GM18909 (cell line): ENCODE results near the gene CST7.

Experiments
- ATAC-seq: cut with Tn5 transposase; IDR thresholded peaks from one replicate; pipeline ENCODE4 v1.9.1; 2021; ENCODE audit warnings: mild to moderate bottlenecking; ENCODE audit not compliant: unreplicated experiment, poor library complexity

Gene CST7

DNA sequence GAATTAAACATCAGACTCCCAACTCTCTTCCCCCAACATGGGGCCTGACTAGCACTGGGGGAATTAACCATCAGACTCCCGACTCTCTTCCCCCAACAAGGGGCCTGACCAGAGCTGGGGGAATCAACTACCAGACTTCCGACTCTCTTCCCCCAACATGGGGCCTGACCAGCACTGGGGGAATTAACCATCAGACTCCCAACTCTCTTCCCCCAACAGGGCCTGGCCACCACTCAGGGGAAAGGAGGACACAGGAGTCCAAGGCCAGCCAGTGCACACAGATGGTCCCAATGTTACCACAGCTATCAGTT lies 13.1 kb downstream of the CST7 start:
- ATAC-seq, result no peak

DNA sequence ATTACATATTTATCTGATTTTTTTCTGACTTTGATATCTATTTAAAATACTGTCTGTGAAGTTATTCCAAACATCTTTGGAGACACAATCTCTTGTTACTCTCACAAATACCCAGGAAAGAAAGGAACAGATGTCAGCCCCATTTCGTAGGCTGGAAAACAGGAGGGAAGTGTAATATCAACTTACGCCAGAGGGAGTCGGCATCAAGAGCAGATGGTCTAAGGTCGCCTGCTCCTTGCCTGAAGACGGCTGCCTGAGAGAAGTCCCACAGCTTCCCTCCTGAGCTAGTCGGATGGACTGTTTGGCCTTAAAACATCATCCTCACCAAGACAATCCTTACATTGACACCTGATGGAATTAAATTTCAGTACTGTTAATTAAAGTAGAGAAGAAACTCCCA lies 13.4 kb downstream of the CST7 start:
- no peak for ATAC-seq

DNA sequence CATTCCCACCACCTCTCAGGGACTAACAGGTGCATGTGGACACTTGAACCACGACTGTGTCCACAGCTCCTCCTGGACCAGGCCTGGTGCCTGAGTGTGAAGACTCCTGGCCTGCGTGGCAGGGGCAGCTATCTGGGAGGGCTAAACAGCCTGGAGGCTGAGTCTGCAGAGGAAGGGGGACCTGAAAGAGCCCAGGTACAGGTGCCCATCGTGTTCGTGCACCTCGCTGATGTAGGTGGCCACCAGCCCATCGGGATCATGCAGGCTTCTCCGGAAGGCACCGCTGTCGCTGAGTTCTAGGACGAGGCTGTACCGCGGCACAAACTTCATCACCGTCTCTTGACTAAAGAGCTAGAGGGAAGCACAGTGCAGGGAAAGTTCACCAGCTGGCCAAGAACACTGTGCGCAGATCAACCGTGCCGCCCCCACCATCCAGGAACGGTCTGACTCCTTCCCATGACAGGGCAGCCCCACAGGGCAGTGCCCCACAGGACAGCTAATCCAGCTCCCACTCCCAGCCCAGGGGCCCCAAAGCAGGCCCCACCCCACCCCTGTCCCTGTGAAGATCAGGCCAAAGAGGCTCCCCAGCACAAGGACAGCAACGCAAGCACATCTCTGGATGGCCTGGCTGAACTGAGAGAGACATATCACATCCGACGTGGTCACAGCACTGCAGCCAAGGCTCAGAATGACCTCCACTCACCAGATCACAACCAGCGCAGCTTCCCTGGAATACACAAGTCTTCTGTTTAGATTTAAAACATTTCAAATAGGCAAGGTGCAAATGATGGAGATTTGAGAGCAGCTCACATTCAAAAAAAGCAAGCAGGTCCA lies 14.8 kb downstream of the CST7 start:
- ATAC-seq, result no peak

DNA sequence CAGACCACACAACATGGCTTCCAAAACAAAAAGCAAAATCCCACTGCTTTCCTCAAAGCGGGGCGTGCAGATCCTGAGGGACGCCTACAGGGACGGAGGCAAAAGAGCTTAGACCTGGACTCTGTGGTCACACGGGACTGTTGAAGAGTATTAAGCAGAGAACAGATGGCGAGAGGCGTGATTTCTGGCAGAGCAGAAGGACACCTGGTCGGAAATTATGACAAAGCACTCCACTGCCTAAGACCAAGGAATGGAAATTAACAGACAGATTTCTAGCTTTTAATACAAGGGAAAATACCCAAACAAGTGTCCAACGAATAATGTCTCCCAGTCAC lies 15.4 kb downstream of the CST7 start:
- ATAC-seq, result no peak

DNA sequence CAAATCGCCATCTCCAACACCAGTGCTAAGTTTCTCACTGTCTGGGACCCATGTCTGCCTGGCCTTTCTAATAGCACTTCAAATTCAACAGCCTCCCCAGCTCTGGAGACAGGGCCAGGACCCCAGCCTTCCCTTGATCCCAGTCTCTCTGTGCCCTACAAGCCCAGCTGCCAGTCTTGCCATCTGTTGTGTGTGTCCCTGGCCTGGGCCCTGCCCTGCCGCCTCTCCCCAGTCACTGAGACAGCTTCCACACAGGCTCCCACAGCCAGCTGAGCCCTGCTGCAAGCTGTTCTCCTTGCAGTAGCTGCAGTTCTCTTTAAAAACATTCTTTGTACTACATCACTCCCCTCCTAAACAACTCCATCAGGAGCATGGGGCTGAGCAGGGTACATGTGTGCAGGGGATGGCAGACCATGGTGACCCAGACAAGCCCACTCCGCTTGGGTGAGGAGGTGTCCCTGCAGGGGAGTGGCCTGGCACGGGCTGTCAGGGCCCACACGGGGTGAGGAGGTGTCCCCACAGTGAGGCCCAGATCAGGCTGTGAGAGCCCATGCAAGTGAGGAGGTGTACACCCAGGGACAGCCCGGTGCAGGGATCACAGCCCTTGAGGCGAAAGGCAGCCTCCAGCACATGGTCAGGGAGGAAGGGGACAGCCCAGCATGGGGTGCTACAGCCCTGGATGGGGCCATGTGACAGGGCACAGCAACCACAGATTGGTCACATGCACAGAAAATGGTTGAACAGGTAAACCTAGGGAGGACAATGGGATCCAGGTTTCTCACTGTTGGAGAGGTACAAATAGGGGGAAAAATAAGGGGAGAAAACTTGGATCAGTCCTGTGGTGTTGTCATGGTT lies 16.2 kb downstream of the CST7 start:
- ATAC-seq, result no peak

DNA sequence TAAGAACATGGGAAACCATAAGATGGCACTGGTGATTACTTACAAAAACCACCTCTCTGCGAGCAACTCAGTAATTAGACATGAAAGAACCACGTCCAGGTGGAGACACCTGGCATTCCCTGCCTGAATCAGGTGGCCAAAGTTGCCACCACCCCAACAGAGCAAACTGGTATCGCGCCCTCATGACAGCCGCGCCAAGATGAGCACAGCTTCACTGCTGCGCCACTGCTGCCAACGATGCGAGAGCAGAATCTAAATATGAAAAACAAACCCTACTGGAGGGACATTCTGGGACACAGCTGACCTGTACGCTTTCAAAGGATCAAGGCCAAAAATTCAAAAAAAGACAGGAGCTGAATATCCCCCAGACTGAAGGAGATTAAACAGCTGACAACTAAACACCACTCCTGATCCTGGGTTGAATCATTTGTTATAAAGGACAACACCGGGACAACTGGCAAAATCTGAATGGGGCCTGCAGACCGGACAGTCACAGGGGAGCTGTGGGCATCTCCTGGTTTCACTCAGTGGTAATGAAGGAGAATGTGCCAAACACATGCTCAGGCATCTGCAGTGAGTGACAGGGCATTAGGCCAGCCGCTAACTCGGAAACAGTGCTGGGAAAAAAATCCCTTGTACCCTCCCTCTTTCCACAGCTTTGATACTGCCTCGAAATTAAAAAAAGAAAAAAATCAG lies 17.4 kb downstream of the CST7 start:
- ATAC-seq, result no peak

DNA sequence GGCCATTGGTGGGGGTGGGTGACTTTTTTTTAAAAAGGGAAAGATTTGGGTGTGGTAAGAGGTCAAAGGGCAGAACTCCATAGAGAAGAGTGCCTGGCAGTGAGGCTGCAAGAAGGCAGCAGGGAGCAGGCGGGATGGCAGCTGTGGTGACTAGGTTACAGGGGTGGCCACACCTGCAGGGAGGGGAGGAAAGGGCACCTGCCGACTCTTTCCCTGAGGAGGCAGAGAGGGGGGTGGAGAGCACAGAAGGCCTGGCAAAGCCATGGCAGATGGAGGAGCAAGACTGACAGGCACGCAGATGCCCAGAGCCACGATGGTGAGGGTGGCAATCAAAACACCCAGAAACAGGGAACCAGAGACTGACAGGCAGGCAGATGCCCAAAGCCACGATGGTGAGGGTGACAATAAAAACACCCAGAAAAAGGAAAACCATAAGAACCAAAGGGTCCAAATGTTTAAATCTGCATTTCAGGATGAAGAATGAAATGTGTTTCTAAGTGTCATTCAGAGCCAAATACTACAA lies 19.3 kb downstream of the CST7 start:
- no peak for ATAC-seq

DNA sequence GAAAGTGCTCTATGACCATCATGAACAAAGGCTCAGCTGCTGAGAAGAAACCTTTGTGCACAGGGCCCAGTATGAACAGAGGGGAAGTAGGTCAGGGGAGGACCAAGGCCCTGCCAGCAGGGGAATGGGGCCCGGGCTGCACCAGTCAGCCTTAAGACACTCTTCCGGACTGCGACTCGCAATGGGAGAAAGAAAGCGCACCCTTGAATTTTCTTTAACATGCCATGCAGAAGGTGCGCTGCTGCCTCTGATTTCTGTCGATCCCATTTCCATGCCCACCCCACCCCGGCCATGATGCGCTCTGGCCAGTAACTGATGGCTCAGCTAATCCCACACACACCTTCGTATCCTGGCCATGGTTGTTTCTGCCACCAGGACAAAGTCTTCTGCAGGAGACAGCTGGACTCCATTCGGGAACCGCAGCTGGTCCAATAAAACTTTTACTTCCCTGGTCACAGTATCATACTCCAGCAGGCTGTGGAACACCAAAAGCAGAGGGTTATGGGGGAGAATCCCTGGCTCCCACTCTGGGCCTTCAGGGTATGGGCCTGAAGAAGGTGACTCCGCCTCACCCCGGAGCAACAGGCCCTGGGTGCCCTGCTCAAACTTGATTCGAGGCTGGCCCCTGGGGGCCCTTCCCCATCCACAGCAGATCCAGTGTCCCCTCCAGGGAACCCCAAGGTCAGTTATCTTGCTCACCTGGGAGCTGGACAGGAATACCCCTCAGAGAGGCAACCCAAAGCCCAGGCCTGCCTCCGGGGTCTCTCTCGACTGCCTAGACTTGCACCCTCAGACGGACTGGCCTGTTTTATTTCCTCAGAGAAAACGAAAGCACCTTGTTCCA lies 20.3 kb downstream of the CST7 start:
- ATAC-seq, result no peak

- ATAC-seq, result no peak
These were observed 21.0 kb downstream of the CST7 start for GRCh38 chr20:24970030-24970553.

GRCh38 chr20:24970754-24971153 lies 21.7 kb downstream of the CST7 start:
- no peak for ATAC-seq

DNA sequence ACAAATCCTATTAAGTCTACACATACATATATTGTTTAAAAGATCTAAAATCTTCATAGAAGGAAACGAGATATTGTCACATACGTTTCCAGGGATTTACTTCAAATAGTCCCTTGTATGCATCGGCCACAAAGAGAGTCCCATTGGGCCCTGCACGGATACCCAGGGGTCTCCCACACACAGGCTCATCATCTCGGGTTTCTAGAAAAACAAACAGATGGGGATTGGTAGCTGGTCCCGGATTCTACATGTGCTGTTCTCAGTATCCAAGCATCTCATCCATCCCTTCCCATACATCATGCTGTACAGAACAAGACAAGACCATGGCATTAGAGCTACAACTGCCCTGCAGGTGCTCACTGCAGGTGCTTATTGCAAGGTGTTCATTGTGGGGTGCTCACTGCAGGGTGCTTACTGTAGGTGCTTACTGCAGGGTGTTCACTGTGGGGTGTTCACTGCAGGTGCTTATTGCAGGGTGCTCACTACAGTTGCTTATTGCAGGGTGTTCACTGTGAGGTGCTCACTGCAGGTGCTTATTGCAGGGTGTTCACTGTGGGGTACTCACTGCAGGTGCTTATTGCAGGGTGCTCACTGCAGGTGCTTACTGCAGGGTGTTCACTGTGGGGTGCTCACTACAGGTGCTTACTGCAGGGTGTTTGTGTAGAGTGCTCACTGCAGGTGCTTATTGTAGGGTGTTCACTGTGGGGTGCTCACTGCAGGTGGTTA lies 22.5 kb downstream of the CST7 start:
- no peak for ATAC-seq

GRCh38 chr20:24972341-24972740 lies 23.3 kb downstream of the CST7 start:
- no peak for ATAC-seq

- no peak for ATAC-seq
These were observed 28.3 kb downstream of the CST7 start for GRCh38 chr20:24977336-24977735.

- no peak for ATAC-seq
These were observed 28.7 kb downstream of the CST7 start for GRCh38 chr20:24977797-24978196.

GRCh38 chr20:24978513-24978912 lies 29.4 kb downstream of the CST7 start:
- ATAC-seq, result no peak

GRCh38 chr20:24979036-24979960 lies 30.2 kb downstream of the CST7 start:
- no peak for ATAC-seq

DNA sequence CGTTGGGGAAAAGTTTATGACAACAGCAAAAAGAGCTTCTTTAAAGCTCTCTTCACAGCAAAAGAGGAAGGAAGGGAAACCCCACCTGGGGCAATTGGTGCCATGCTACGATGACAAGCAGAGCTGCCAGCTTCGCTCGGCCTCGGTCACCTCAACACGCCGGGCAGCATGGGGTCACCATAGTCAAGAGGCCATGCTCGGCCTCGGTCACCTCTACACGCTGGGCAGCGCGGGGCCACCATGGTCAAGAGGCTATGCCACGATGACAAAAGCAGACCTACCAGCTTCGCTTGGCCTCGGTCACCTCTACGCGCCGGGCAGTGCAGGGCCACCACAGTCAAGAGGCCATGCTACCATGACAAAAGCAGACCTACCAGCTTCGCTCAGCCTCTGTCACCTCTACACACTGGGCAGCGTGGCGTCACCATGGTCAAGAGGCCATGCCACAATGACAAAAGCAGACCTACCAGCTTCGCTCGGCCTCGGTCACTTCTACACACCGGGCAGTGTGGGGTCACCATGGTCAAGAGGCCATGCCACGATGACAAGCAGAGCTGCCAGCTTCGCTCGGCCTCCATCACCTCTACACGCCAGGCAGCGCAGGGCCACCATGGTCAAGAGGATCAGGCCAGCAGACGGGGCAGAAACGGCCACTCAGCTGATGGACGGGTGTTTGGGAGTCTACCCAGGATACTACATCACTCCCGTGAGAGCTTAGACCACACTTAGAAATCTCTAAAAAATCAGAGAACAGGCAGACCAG lies 31.4 kb downstream of the CST7 start:
- no peak for ATAC-seq

DNA sequence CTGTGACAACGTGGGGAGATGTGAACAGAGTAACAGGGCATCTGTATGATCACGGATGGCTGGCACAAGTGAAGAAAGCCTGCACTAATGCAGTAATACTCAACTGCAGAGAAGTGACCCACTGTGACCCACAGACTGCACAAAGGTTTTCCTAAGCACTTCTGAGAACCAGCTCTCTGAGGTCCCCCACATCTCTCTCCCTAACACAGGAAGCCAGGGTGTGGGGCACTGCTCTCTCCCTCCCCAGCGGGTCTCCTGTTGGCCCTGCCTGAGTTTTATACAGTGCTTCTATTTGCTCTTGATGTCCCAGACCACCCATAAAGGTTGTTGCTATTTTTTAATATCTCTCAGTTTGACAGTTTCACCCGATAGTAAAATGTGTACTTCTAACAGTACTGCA lies 32.2 kb downstream of the CST7 start:
- no peak for ATAC-seq
